Measurements from ENCODE around the gene CSKMT. TPM values are rescaled to one million over a fixed set of nuclear protein-coding genes. Genes with fewer than 3 reads are reported as not detected.
"Not testable (repeated sequence)": the region's sequence is repeated elsewhere in the genome, so short reads cannot be mapped to it uniquely, and the experiment has no call there.

Gene CSKMT
- total and polyA plus RNA-seq, 5 donors, result 5.2 to 9.5 (median 7.3) TPM

DNA sequence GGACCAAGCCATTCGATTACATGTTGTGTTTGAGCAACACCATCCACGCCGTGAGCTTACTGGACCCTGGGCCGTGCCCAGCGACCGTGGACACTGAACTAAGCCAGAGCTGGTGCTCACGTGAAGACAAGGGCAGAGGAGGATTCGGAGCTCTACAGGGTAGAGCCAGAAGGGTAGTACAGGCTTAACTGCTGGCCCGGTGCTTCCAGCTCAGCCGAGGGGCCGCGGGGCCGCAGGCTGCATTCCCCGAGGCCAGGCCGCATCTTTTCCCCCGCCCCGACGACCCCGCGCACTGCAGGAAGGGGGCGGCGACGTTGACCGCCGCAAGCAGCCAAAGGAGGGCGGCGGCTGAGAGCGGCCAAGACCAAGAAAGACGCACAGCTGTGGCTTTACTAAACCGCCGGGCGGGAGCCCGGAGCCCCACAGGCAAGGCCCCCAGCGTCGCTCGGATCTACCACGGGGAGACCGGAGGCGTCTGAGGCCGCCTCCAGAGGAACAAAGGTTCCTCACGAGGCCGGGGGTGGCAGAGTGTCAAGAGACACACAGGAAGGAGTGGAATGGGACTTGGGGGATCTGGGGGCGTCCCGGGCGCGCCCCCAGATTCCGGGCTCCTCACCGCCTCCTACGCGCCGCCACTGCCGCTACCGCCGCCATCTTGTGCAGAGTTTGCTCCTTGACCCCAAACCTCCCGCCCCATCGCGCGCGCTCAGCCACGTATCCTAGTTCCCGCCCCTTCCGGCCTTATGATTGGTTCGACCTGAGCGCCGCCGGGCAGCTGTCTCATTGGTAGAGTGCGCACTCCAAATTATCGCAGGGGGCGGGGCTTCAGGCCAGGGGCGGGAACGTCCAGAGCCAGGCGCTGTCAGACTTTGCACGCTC, 18.9 kb upstream of the CSKMT start, which contains the start of gene GANAB:
Gene GANAB, minus strand, starts transcription at position 668 of the 879 bp plus-strand sequence. Its CDS starts 14 bp downstream, at position 654.
- H3K27me3 ChIP-seq (ENCODE audit: control insufficient read depth, insufficient read depth), result no peaks in the 10 kb centered on the region
- peaks cover 3% of the 10 kb centered on the region for H3K4me1 ChIP-seq (ENCODE audit: control insufficient read depth, insufficient read depth, low read length)
- WGBS, result under 1% methylated on average over 73 of the region's 73 CpGs
- peak; percentile 99 to 100 (median 100) for DNase-seq
- peak within 1 kb of the TSS; percentile 87 for H3K27ac ChIP-seq (ENCODE audit: low read length)
- intact Hi-C loops (cut with DNase I), result no loop called here
- peak; percentile 98 for ATAC-seq
- peak within 1 kb of the TSS; percentile 93 for H3K4me3 ChIP-seq (ENCODE audit: low read length)
- no peaks in the 10 kb centered on the region for H3K9me3 ChIP-seq (ENCODE audit: control insufficient read depth, low read length)

DNA sequence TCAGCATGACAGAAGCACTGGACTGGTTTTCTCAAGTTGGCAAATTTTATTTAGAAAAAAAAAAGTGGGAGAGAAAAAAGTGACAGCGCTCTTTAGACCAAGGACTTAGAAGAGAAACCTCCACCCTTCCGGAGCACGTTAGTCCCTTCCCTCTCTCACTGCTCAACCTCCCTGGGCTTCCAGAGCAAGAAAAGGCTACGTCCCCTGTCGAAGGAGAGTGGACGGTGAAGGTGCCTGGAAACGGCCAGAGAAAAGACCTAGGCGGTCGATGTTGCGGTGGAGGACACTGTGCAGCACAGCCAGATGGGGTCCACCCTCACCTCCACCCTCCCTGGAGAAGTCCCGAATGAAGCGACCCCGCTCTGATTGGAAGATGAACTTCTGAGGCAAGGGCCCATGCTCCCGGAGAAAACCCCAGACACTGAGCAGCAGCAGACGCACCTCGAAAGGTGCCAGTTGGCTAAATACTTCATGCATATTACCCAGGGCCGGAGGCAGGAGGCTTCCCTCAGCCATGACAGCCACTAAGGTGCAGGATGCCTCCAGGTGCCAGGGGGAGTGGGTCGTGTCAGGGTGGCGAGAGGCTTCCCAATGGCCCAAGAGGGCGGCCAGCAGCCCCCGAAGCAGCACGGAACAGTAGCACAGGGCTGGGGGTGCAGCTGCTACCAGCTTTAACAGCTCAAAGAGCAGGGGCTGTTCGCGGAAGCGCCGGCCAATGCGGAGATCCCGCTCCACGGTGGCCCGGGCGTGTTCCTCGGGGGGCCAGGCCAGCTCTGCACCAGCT, 18.1 kb upstream of the CSKMT start:
- Histone ChIP-seq H3K27me3 (ENCODE audit: control insufficient read depth, insufficient read depth) (no peaks in the 10 kb centered on the region), H3K4me3 (ENCODE audit: low read length) (no peak overlapping the region), H3K27ac (ENCODE audit: low read length) (no peak overlapping the region), H3K9me3 (ENCODE audit: control insufficient read depth, low read length) (no peaks in the 10 kb centered on the region), H3K4me1 (ENCODE audit: control insufficient read depth, insufficient read depth, low read length) (peaks cover 3% of the 10 kb centered on the region)
- DNase-seq (peak in 2 of 3 donors; percentile 63 to 69), ATAC-seq (peak; percentile 1 to 2)
- 61% methylated on average over 32 of the region's 32 CpGs for WGBS
- intact Hi-C loops (cut with DNase I), result no loop called here

DNA sequence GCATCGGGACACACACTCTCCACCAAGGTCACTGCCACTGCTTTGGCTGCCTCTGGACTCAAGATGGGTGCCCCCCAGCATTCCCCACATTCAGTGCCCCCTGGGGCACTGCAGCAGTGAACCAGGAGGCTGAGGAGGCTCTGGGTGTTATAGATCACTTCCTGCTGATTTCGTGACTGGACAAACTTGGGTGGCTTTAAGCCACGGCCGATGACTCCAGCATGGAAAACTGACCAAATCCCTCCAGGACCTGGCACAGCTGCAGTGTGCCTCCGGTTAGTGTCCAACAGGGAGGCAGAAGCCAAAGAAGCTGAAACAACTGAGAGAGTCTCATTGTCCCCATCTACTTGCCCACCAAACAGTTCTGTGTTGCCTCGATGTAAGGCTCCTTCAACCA, 17.5 kb upstream of the CSKMT start:
- Histone ChIP-seq H3K4me1 (ENCODE audit: control insufficient read depth, insufficient read depth, low read length) (peaks cover 3% of the 10 kb centered on the region), H3K27me3 (ENCODE audit: control insufficient read depth, insufficient read depth) (no peaks in the 10 kb centered on the region), H3K4me3 (ENCODE audit: low read length) (no peak overlapping the region), H3K27ac (ENCODE audit: low read length) (no peak overlapping the region), H3K9me3 (ENCODE audit: control insufficient read depth, low read length) (no peaks in the 10 kb centered on the region)
- DNase-seq, result no peak
- 80% methylated on average over 6 of the region's 6 CpGs for WGBS
- no peak for ATAC-seq
- intact Hi-C loops (cut with DNase I), result no loop called here

DNA sequence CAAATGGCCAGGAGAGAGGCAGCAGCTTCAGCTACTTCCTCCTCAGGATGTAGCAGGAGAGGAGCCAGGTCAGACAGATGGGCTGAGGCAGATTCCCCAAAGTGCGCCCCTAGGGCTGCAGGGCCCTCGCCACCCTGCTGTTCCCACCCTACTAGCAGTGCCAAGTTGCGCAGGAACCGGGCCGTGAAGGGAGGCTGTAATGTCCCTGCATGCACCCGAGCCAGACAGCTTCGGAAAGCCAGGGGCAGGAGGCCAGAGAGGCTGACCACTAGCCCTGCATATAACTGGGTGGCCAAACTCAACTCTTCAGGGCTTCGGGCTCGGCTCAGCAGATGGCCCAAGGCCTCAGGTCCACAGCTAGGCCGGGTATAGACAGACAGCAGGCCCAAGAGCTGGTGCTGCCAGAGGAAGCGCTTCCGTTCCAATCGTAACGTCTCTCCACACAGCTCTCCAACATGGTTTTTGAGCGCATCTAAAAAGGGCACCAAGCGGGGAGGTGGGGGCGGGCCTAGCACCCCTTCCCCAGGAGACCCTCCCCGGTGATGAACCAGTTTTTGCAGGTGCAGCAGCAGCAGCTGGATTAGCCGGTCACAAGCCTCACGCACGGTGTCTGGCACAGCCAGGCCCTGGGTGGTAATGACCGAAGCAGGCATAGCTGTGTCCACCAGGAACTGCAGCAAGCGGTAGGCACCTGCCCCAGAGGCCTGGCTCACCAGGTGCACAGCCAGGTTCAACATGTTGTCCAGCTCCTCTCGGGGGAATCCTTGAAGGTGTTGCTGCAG, 16.7 kb upstream of the CSKMT start:
- Histone ChIP-seq H3K27me3 (ENCODE audit: control insufficient read depth, insufficient read depth) (no peaks in the 10 kb centered on the region), H3K4me1 (ENCODE audit: control insufficient read depth, insufficient read depth, low read length) (peaks cover 3% of the 10 kb centered on the region), H3K27ac (ENCODE audit: low read length) (no peak overlapping the region), H3K9me3 (ENCODE audit: control insufficient read depth, low read length) (no peaks in the 10 kb centered on the region), H3K4me3 (ENCODE audit: low read length) (no peak overlapping the region)
- intact Hi-C loops (cut with DNase I), result no loop called here
- WGBS, result 88% methylated on average over 24 of the region's 24 CpGs
- ATAC-seq, result no peak
- DNase-seq, result peak in 1 of 3 donors; percentile 58

DNA sequence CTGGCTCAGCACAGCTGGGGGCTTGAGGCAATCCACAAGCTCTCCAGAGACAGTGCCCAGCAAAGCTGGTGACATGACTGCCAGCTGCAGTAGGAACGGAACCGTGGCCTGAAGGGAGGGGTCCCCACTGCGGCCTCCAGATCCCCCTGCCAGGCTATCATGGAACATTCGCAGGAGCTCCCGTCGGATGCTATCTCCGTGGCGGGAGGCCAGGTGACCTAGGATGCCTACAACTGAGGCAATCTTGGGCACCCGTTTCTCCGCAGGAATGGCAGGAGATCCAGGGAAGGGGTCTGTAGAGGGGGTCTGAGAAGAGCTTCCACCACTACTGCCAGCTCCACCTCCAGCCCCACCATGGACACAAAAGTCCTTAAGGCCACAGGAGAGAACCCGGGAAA, 16.1 kb upstream of the CSKMT start:
- no peak overlapping the region for H3K27ac ChIP-seq (ENCODE audit: low read length)
- DNase-seq (peak in 1 of 3 donors; percentile 61), ATAC-seq (no peak)
- WGBS, result 85% methylated on average over 11 of the region's 11 CpGs
- intact Hi-C loops (cut with DNase I), result no loop called here
- no peaks in the 10 kb centered on the region for H3K9me3 ChIP-seq (ENCODE audit: control insufficient read depth, low read length)
- no peak overlapping the region for H3K4me3 ChIP-seq (ENCODE audit: low read length)
- peaks cover 3% of the 10 kb centered on the region for H3K4me1 ChIP-seq (ENCODE audit: control insufficient read depth, insufficient read depth, low read length)
- no peaks in the 10 kb centered on the region for H3K27me3 ChIP-seq (ENCODE audit: control insufficient read depth, insufficient read depth)

DNA sequence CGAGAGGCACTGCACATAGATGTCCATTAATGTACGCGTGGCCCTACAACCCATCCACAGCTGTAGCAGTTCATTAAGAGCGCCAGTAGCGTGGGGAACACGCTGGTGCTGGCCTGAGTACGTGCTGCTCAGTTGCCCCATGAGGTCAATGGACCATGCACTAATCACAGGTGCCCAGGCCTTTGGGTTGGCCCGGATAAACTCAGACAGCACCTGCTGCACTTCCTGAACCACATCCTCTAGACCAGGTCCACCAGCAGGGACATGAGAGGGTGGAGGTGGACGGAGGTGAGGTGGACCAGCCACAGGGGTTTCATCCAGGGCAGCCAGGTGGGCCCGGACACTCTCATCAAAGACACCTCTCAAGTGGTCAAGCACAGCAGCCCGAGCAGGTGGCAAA, 15.6 kb upstream of the CSKMT start:
- intact Hi-C loops (cut with DNase I), result no loop called here
- Histone ChIP-seq H3K27me3 (ENCODE audit: control insufficient read depth, insufficient read depth) (no peaks in the 10 kb centered on the region), H3K27ac (ENCODE audit: low read length) (no peak overlapping the region), H3K4me1 (ENCODE audit: control insufficient read depth, insufficient read depth, low read length) (peaks cover 3% of the 10 kb centered on the region), H3K9me3 (ENCODE audit: control insufficient read depth, low read length) (no peaks in the 10 kb centered on the region), H3K4me3 (ENCODE audit: low read length) (no peak overlapping the region)
- DNase-seq (no peak), ATAC-seq (no peak)
- 90% methylated on average over 11 of the region's 11 CpGs for WGBS

DNA sequence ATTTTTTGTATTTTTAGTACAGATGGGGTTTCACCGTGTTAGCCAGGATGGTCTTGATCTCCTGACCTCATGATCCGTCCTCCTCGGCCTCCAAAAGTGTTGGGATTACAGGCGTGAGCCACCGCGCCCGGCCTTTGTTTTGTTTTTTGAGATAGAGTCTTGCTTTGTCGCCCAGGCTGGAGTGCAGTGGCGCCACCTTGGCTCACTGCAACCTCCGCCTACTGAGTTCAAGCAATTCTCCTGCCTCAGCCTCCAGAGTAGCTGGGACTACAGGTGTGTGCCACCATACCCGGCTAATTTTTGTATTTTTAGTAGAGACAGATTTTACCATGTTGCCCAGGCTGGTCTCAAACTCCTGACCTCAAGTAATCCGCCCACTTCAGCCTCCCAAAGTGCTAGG, 14.8 kb upstream of the CSKMT start:
- not testable (repeated sequence) for H3K9me3 ChIP-seq (ENCODE audit: control insufficient read depth, low read length); DNase-seq; H3K27ac ChIP-seq (ENCODE audit: low read length); H3K4me1 ChIP-seq (ENCODE audit: control insufficient read depth, insufficient read depth, low read length); H3K4me3 ChIP-seq (ENCODE audit: low read length); ATAC-seq; H3K27me3 ChIP-seq (ENCODE audit: control insufficient read depth, insufficient read depth)
- WGBS, result 94% methylated on average over 12 of the region's 12 CpGs
- intact Hi-C loops (cut with DNase I), result loop anchor here in 1 of 4 donors (10.0 kb wide), 1 partner anchor 55 kb away; the partner anchor contains the start of gene TUT1

DNA sequence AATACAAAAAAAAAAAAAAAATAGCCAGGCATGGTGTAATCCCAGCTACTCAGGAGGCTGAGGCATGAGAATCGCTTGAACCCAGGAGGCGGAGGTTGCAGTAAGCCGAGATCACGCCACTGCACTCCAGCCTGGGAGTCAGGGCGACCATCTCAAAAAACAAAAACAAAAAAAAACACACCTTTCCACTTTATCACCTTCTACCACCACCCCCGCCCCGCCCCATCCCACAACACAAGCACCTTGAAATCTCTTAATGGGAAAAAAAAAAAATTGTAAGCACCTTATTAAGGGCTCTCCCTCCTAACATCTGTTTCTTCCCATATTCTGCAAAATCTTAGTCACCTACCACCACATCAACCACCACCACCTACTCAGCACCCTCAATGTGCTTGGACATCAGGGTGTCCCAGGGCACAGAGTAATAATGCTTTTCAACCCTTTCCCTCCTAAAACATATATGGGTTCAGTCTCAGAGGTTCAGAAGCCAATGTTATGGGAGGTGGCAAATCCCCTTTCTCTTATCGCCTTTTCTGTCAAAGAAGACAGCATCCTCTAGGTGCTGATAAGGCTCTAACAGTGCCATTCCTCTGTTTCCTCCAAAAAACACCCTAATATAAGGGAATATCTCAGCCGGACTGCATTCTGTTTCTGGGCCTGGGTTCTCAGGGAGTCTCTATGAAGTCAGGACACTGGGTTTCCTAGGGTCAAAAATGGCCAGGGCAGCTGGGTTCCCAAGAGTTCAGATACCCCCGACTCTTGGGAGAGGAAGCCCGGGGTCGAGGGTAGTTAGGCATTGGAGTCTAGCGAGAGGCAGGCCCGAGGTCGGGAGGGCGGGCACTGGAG, 12.7 kb upstream of the CSKMT start:
- H3K27me3 ChIP-seq (ENCODE audit: control insufficient read depth, insufficient read depth), result no peaks in the 10 kb centered on the region
- intact Hi-C loops (cut with DNase I), result loop anchor here in 1 of 4 donors (10.0 kb wide), 1 partner anchor 58 kb away; the partner anchor contains the start of gene TUT1
- 37% methylated on average over 16 of the region's 16 CpGs for WGBS
- H3K4me3 ChIP-seq (ENCODE audit: low read length), result peak overlapping the region; percentile 94
- H3K4me1 ChIP-seq (ENCODE audit: control insufficient read depth, insufficient read depth, low read length), result no peaks in the 10 kb centered on the region
- H3K9me3 ChIP-seq (ENCODE audit: control insufficient read depth, low read length), result no peaks in the 10 kb centered on the region
- ATAC-seq (no peak), DNase-seq (no peak)
- peak overlapping the region; percentile 90 for H3K27ac ChIP-seq (ENCODE audit: low read length)

DNA sequence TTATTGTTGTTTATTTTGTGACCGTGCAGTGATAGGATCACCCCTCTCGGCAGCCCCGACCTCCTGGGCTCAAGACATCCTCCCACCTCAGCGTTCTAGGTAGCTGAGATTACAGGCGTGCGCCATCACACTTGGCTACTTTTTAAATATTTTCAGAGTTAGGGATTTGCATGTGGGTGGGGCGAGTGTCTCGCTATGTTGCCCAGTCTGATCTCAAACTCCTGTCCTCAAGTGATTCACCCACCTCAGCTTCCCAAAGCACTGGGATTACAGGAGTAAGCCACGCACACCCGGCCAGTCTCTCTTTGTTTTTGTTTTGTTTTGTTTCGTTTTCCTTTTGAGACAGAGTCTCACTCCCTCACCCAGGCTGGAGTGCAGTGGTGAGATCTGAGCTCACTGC, 10.8 kb upstream of the CSKMT start:
- H3K4me3 ChIP-seq (ENCODE audit: low read length), result no peak overlapping the region
- no peaks in the 10 kb centered on the region for H3K27me3 ChIP-seq (ENCODE audit: control insufficient read depth, insufficient read depth)
- DNase-seq, result no peak
- H3K4me1 ChIP-seq (ENCODE audit: control insufficient read depth, insufficient read depth, low read length), result no peaks in the 10 kb centered on the region
- H3K9me3 ChIP-seq (ENCODE audit: control insufficient read depth, low read length), result no peaks in the 10 kb centered on the region
- intact Hi-C loops (cut with DNase I), result loop anchor here in 1 of 4 donors (10.0 kb wide), 1 partner anchor 59 kb away; the partner anchor contains the start of gene TUT1
- 89% methylated on average over 11 of the region's 11 CpGs for whole genome bisulfite sequencing
- no peak for ATAC-seq
- no peak overlapping the region for H3K27ac ChIP-seq (ENCODE audit: low read length)

Measured in right cardiac atrium (tissue), 5 donors.